ENCODE results near the gene DAB2.
A peak's percentile ranks its signal among the peaks of the same experiment; 100 is the strongest.

GRCh38 chr5:39376293-39376714 is 48.5 kb downstream of the DAB2 start:
- TF ChIP-seq CTCF (IDR thresholded peaks at IDR 0.05) (peak; percentile 66 to 80 (median 67)), EP300 (IDR thresholded peaks at IDR 0.05) (no peak), POLR2AphosphoS5 (IDR thresholded peaks at IDR 0.05) (peak; percentile 25)

Data from gastroesophageal sphincter (tissue), 3 donors.